T47D (cell line): ENCODE results near the gene FBXL7.
A peak's percentile ranks its signal among the peaks of the same experiment; 100 is the strongest.

ENCODE experiments used
- DNase-seq, 2 experiments: peaks; one replicate each; pipeline versions ENCODE4 v3.0.0 to v3.0.0-alpha.2; 2011 to 2012; ENCODE audit warnings: low read depth in 1 of 2, low spot score in 1 of 2
- JUND ChIP-seq: IDR thresholded peaks from 2 replicates; pipeline ENCODE4 v1.6.1; 2012; ENCODE audit warnings: low read depth
- in situ Hi-C: cut with HindIII; loops from 2 replicates; pipeline ENCODE4 v1.10.0; 2016; ENCODE audit warnings: low sequenced_read_pairs, low pct_unique_long_range_greater_than_20kb

Gene FBXL7

GRCh38 chr5:15483351-15484097, 16.5 kb upstream of the FBXL7 start:
- DNase-seq, result no peak
- no peak for TF ChIP-seq JUND
- in situ Hi-C loops, result no loop called here

- TF ChIP-seq JUND, result no peak
- in situ Hi-C loops, result no loop called here
Measured at GRCh38 chr5:15487228-15487627, 12.8 kb upstream of the FBXL7 start.

GRCh38 chr5:15489571-15490235, 10.3 kb upstream of the FBXL7 start:
- TF ChIP-seq JUND, result no peak
- in situ Hi-C loops, result no loop called here
- DNase-seq, result no peak

More at GRCh38 chr5:15487228-15487627, 12.8 kb upstream of the FBXL7 start:
- DNase-seq, result no peak

GRCh38 chr5:15492545-15492944, 7.4 kb upstream of the FBXL7 start:
- in situ Hi-C loops, result no loop called here
- no peak for DNase-seq
- no peak for TF ChIP-seq JUND

- TF ChIP-seq JUND, result no peak
- in situ Hi-C loops, result no loop called here
- DNase-seq, result no peak
Measured at GRCh38 chr5:15493501-15493900, 6.5 kb upstream of the FBXL7 start.

GRCh38 chr5:15495026-15495425, 5.0 kb upstream of the FBXL7 start:
- TF ChIP-seq JUND, result no peak
- in situ Hi-C loops, result no loop called here
- no peak for DNase-seq

GRCh38 chr5:15496886-15497285, 3.1 kb upstream of the FBXL7 start:
- no peak for TF ChIP-seq JUND
- in situ Hi-C loops, result no loop called here
- no peak for DNase-seq

GRCh38 chr5:15500325-15501001, 483 bp downstream of the FBXL7 start:
- DNase-seq, result no peak
- no peak for TF ChIP-seq JUND
- in situ Hi-C loops, result no loop called here

- DNase-seq, result peak in 1 of 2 experiments; percentile 9
- in situ Hi-C loops, result no loop called here
- TF ChIP-seq JUND, result no peak
Measured at GRCh38 chr5:15501091-15501791, 1.3 kb downstream of the FBXL7 start.

- DNase-seq, result no peak
Measured at GRCh38 chr5:15502208-15502607, 2.2 kb downstream of the FBXL7 start.

GRCh38 chr5:15506146-15506545, 6.2 kb downstream of the FBXL7 start:
- no peak for TF ChIP-seq JUND
- DNase-seq, result no peak
- in situ Hi-C loops, result no loop called here

More at GRCh38 chr5:15502208-15502607, 2.2 kb downstream of the FBXL7 start:
- in situ Hi-C loops, result no loop called here
- TF ChIP-seq JUND, result no peak

GRCh38 chr5:15506897-15507296, 6.9 kb downstream of the FBXL7 start:
- in situ Hi-C loops, result no loop called here
- no peak for TF ChIP-seq JUND
- DNase-seq, result no peak
